Astrocyte of the spinal cord (primary cell): ENCODE data around the gene GTF3C2.
"Not testable (repeated sequence)": the region's sequence is repeated elsewhere in the genome, so short reads cannot be mapped to it uniquely, and the experiment has no call there.

Source experiments
- DNase-seq: peaks from one replicate; pipeline ENCODE4 v3.0.0; 2011; ENCODE audit warnings: low read depth, low spot score
- H3K4me3 ChIP-seq: 2 replicates; pipeline ENCODE4 v1.5.1; 2011; ENCODE audit warnings: low read depth, mild to moderate bottlenecking, low read length, moderate library complexity
- in situ Hi-C: cut with HindIII; loops from 2 replicates; pipeline ENCODE4 v1.10.0; 2017; ENCODE audit warnings: low sequenced_read_pairs
- TF ChIP-seq, protein P1 (sequence below): IDR thresholded peaks from 2 replicates; pipeline ENCODE4 v1.5.1; 2012; ENCODE audit warnings: low read depth, mild to moderate bottlenecking, low read length, inconsistent platforms

The GTF3C2 gene

GRCh38 chr2:27304488-27305240 lies 51.9 kb downstream of the GTF3C2 start:
- TF ChIP-seq, protein P1, sequence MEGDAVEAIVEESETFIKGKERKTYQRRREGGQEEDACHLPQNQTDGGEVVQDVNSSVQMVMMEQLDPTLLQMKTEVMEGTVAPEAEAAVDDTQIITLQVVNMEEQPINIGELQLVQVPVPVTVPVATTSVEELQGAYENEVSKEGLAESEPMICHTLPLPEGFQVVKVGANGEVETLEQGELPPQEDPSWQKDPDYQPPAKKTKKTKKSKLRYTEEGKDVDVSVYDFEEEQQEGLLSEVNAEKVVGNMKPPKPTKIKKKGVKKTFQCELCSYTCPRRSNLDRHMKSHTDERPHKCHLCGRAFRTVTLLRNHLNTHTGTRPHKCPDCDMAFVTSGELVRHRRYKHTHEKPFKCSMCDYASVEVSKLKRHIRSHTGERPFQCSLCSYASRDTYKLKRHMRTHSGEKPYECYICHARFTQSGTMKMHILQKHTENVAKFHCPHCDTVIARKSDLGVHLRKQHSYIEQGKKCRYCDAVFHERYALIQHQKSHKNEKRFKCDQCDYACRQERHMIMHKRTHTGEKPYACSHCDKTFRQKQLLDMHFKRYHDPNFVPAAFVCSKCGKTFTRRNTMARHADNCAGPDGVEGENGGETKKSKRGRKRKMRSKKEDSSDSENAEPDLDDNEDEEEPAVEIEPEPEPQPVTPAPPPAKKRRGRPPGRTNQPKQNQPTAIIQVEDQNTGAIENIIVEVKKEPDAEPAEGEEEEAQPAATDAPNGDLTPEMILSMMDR, result no peak
- in situ Hi-C loops, result no loop called here
- no peak overlapping the region for H3K4me3 ChIP-seq

DNA sequence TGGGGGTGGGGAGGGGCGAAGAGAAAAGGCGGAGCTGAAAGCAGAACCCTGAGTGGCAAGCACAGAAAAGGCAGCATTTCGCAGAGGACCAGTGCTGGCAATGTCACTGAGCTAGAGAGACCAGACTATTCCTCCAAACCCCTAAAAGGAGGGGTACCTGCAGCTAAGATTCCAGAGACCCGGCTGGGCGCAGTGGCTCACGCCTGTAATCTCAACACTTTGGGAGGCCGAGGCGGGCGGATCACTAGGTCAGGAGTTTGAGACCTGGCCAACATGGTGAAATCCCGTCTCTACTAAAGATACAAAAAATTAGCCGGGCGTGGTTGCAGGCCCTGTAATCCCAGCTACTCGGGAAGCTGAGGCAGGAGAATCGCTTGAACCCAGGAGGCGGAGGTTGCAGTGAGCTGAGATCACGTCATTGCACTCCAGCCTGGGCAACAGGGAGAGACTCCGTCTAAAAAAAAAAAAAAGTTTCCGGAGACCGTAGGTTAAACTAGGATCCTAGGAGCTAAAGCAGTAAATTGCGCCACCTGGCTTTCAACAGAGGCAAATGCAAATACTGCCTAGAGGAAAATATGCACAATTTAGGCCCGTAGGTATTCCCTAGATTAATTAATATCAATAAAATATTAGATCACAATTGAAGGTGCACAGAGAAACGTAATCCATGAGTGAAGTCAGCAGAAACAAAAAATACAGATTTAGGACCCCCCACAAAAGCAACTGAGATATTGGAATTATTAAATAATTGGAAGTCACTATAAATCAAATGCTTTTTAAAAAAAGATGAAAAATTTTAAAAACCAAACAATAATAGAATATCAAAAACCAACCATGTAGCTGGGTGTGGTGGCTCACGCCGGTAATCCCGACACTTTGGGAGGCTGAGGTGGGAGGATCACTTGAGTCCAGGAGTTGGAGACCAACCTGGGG lies 53.2 kb downstream of the GTF3C2 start:
- in situ Hi-C loops, result no loop called here
- no peak overlapping the region for H3K4me3 ChIP-seq
- TF ChIP-seq, protein P1, result peak; percentile 89
- peak; percentile 56 for DNase-seq

More at GRCh38 chr2:27304488-27305240, 51.9 kb downstream of the GTF3C2 start:
- DNase-seq, result no peak

- in situ Hi-C loops, H3K4me3 ChIP-seq, DNase-seq: not testable (repeated sequence)
Measured at GRCh38 chr2:27300606-27301005, 56.0 kb downstream of the GTF3C2 start.

DNA sequence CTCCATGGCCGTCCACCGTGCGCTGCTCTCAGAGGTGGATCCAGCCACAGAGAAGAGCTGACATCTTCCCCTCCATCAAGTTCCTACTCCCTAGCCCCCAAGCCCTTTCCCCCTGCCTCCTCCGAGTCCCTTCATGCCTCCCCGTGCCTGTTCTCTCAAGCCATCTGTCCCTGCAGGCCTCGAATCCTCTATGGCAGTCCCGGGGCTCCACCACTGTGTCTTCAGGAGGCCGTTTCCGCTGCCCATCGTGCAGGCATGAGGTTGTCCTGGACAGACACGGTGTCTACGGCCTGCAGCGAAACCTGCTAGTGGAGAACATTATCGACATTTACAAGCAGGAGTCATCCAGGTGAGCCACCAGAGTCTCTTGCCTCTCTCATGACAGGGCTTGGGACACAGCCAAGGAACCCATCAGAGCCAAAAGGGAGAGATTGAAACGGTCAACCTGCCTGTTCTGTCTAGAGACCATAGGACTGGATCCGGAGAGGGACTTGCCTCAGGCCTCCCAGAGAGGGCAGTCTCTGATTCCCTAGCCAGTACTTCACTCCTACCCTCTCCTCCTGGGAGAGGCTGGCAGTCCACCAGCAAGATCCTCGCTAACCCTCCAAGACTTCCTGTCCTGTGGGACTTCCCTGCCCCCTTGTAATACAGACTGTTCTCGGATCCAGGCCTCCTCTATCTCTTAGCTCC lies 58.0 kb downstream of the GTF3C2 start:
- in situ Hi-C loops, result no loop called here
- no peak overlapping the region for H3K4me3 ChIP-seq
- no peak for DNase-seq
- TF ChIP-seq, protein P1, result no peak

DNA sequence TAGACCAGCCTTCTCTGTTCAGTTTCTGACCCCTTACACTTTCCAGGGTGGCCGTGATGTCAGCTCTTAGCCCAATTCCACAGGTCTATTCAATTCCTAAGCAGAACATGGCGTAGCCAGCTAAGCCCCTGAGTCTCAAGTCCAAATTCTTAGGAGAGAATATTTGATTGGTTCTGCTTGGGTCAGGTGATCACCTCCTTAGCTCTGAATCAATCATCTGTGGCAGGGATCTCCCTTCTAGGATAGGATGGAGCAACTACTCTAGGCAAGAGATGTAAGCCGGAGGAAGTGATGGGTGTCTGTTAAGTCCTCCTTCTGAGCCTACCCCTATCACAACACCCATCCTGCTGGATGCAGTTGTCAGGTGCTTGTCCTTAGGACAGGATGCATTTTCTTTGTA lies 59.4 kb downstream of the GTF3C2 start:
- H3K4me3 ChIP-seq, result no peak overlapping the region
- no peak for DNase-seq
- TF ChIP-seq, protein P1, result no peak
- in situ Hi-C loops, result no loop called here

DNA sequence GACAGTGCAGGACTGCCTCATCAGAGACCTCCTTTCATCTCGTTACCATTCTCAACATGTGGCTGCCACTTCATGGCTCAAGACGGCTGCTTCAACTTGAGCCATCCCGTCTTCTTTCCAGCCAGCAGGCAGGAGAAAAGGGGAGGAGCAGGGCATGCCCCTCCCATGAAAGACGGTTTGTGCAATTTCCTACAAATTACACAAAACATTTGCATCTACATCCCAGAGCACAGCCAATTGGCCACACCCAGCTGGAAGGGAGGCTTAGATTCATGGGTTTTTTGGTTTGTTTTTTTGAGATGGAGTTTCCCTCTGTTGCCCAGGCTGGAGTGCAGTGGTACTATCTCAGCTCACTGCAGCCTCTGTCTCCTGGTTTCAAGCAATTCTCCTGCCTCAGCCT lies 60.1 kb downstream of the GTF3C2 start:
- H3K4me3 ChIP-seq, result no peak overlapping the region
- no peak for DNase-seq
- in situ Hi-C loops, result no loop called here
- TF ChIP-seq, protein P1, result no peak
